Trophoblast cell (in vitro differentiated cells and primary cell): Measurements from ENCODE around the gene KIRREL3.

Experiments
- DNase-seq, 2 donors: peaks; one replicate each; pipeline ENCODE4 v3.0.0-alpha.2; 2016
- H2AFZ ChIP-seq: 2 replicates; pipeline ENCODE4 v1.6.1; 2013; ENCODE audit warnings: low read length, moderate library complexity, mild to moderate bottlenecking; ENCODE audit not compliant: insufficient read depth, poor library complexity
- H2AK5ac ChIP-seq: 2 replicates; pipeline ENCODE4 v1.6.1; 2013; ENCODE audit warnings: mild to moderate bottlenecking, low read length
- H2BK120ac ChIP-seq: 2 replicates; pipeline ENCODE4 v1.6.1; 2013; ENCODE audit warnings: low read length, mild to moderate bottlenecking, moderate library complexity; ENCODE audit not compliant: insufficient read depth, poor library complexity
- H2BK12ac ChIP-seq: 2 replicates; pipeline ENCODE4 v1.6.1; 2013; ENCODE audit warnings: mild to moderate bottlenecking, low read length, moderate library complexity
- H2BK5ac ChIP-seq: 2 replicates; pipeline ENCODE4 v1.6.1; 2013; ENCODE audit warnings: low read length, low read depth, moderate library complexity, mild to moderate bottlenecking; ENCODE audit not compliant: poor library complexity
- H3K14ac ChIP-seq: 2 replicates; pipeline ENCODE4 v1.6.1; 2013; ENCODE audit warnings: mild to moderate bottlenecking, low read length
- H3K18ac ChIP-seq: 2 replicates; pipeline ENCODE4 v1.6.1; 2013; ENCODE audit warnings: mild to moderate bottlenecking, low read length
- H3K23ac ChIP-seq: 2 replicates; pipeline ENCODE4 v1.6.1; 2013; ENCODE audit warnings: low read length
- H3K27ac ChIP-seq: 2 replicates; pipeline ENCODE4 v1.5.1; 2013; ENCODE audit warnings: low read depth, mild to moderate bottlenecking, inconsistent platforms, low read length, moderate library complexity
- H3K27me3 ChIP-seq: 2 replicates; pipeline ENCODE4 v1.6.1; 2013; ENCODE audit warnings: inconsistent platforms, mild to moderate bottlenecking, low read length, moderate library complexity; ENCODE audit not compliant: insufficient read depth
- H3K36me3 ChIP-seq, 2 experiments: 1 replicate in 1 of 2; 2 replicates in 1 of 2; pipeline ENCODE4 v1.6.1; 2013; ENCODE audit warnings: low read length in 2 of 2, mild to moderate bottlenecking in 2 of 2, moderate library complexity in 1 of 2; ENCODE audit not compliant: insufficient read depth in 2 of 2, control insufficient read depth in 1 of 2
- H3K4ac ChIP-seq: 2 replicates; pipeline ENCODE4 v1.6.1; 2013; ENCODE audit warnings: low read depth, mild to moderate bottlenecking, low read length, moderate library complexity
- H3K4me1 ChIP-seq, 2 experiments: 1 replicate in 1 of 2; 2 replicates in 1 of 2; pipeline ENCODE4 v1.6.1; 2013; ENCODE audit warnings: low read length in 2 of 2, mild to moderate bottlenecking in 2 of 2, moderate library complexity in 1 of 2; ENCODE audit not compliant: insufficient read depth in 2 of 2, control insufficient read depth in 1 of 2
- H3K4me2 ChIP-seq: 2 replicates; pipeline ENCODE4 v1.6.1; 2013; ENCODE audit warnings: inconsistent platforms, mild to moderate bottlenecking, low read length, moderate library complexity
- H3K4me3 ChIP-seq: 2 replicates; pipeline ENCODE4 v1.5.1; 2013; ENCODE audit warnings: mild to moderate bottlenecking, low read depth, low read length, inconsistent platforms
- H3K79me1 ChIP-seq: one replicate; pipeline ENCODE4 v1.6.1; 2013; ENCODE audit warnings: low read length
- H3K79me2 ChIP-seq: 2 replicates; pipeline ENCODE4 v1.6.1; 2013; ENCODE audit warnings: low read length, mild to moderate bottlenecking; ENCODE audit not compliant: control insufficient read depth, insufficient read depth, poor library complexity
- H3K9ac ChIP-seq: 2 replicates; pipeline ENCODE4 v1.6.1; 2013; ENCODE audit warnings: mild to moderate bottlenecking, low read length
- H3K9me3 ChIP-seq: 2 replicates; pipeline ENCODE4 v1.6.1; 2013; ENCODE audit warnings: low read depth, mild to moderate bottlenecking, control low read depth, inconsistent platforms, low read length; ENCODE audit not compliant: insufficient read depth
- H4K12ac ChIP-seq: 2 replicates; pipeline ENCODE4 v1.6.1; 2013; ENCODE audit warnings: low read depth, mild to moderate bottlenecking, low read length, moderate library complexity
- H4K8ac ChIP-seq: 2 replicates; pipeline ENCODE4 v1.6.1; 2013; ENCODE audit warnings: low read depth, mild to moderate bottlenecking, low read length, moderate library complexity
- H4K91ac ChIP-seq: one replicate; pipeline ENCODE4 v1.6.1; 2013; ENCODE audit warnings: low read depth, mild to moderate bottlenecking, low read length, moderate library complexity
- whole genome bisulfite sequencing: extraction: QIAGEN DNeasy Blood & Tissue Kit; methylation state at CpG from one replicate; pipeline ENCODE4 v1.1.7; 2013; ENCODE audit warnings: missing lambda C conversion rate; ENCODE audit not compliant: insufficient read length, insufficient coverage; ENCODE audit errors: extremely low coverage; 5-methylcytosine and 5-hydroxymethylcytosine counted together

KIRREL3 gene

GRCh38 chr11:126634963-126635362, 365.6 kb downstream of the KIRREL3 start:
- H4K91ac ChIP-seq = no peak overlapping the region
- no CpG with 5 or more reads among the region's 2 CpGs for WGBS
- no peak overlapping the region for H2BK120ac ChIP-seq

DNA sequence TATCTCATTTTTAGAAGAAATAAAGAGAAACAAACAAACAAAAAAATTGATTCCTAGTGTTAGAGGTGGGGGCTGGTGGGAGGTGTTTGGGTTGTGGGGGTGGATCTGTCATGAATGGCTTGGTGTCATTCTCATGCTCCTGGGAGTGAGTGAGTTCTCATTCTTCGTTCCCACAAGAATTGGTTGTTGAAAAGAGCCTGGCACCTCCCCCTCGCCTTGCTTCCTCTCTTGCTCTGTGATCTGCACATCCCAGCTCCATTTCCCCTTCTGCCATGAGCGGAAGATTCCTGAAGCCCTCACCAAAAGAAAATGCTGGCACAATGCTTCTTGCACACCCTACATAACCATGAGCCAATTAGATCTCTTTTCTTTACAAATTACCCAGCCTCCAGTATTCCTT, 367.2 kb downstream of the KIRREL3 start:
- no peak overlapping the region for H2BK12ac ChIP-seq
- no peak overlapping the region for H2AK5ac ChIP-seq
- H3K4me3 ChIP-seq = no peak overlapping the region
- peaks cover under 1% of the 10 kb centered on the region for H3K79me2 ChIP-seq
- no CpG with 5 or more reads among the region's 3 CpGs for WGBS
- no peak overlapping the region for H3K23ac ChIP-seq
- no peak overlapping the region for H3K9ac ChIP-seq
- no peak overlapping the region for H3K14ac ChIP-seq
- no peak overlapping the region for H2BK5ac ChIP-seq
- no peaks in the 10 kb centered on the region for H3K27me3 ChIP-seq
- no peak overlapping the region for H4K12ac ChIP-seq
- H4K91ac ChIP-seq = no peak overlapping the region
- no peak overlapping the region for H2BK120ac ChIP-seq
- no peak overlapping the region for H3K27ac ChIP-seq
- no peaks in the 10 kb centered on the region for H3K79me1 ChIP-seq
- no peak overlapping the region for H4K8ac ChIP-seq
- no peak for DNase-seq
- H3K4ac ChIP-seq = no peak overlapping the region
- H3K4me1 ChIP-seq = no peaks in the 10 kb centered on the region
- H2AFZ ChIP-seq = no peak overlapping the region
- H3K36me3 ChIP-seq = no peaks in the 10 kb centered on the region
- no peak overlapping the region for H3K4me2 ChIP-seq
- no peak overlapping the region for H3K18ac ChIP-seq
- H3K9me3 ChIP-seq = peaks cover 1% of the 10 kb centered on the region

More at GRCh38 chr11:126634963-126635362, 365.6 kb downstream of the KIRREL3 start:
- H3K4me1 ChIP-seq = no peaks in the 10 kb centered on the region
- H4K8ac ChIP-seq = no peak overlapping the region
- no peaks in the 10 kb centered on the region for H3K36me3 ChIP-seq
- H3K27me3 ChIP-seq = no peaks in the 10 kb centered on the region
- H3K79me2 ChIP-seq = peaks cover 1% of the 10 kb centered on the region
- H4K12ac ChIP-seq = no peak overlapping the region
- H3K23ac ChIP-seq = no peak overlapping the region
- H3K4ac ChIP-seq = no peak overlapping the region
- no peak overlapping the region for H2AK5ac ChIP-seq
- H3K9me3 ChIP-seq = no peaks in the 10 kb centered on the region
- H3K79me1 ChIP-seq = no peaks in the 10 kb centered on the region
- H2BK5ac ChIP-seq = no peak overlapping the region
- no peak overlapping the region for H3K9ac ChIP-seq
- no peak overlapping the region for H3K14ac ChIP-seq
- H3K27ac ChIP-seq = no peak overlapping the region
- no peak overlapping the region for H3K4me2 ChIP-seq
- no peak overlapping the region for H3K4me3 ChIP-seq
- H2BK12ac ChIP-seq = no peak overlapping the region
- DNase-seq = no peak
- no peak overlapping the region for H2AFZ ChIP-seq
- no peak overlapping the region for H3K18ac ChIP-seq

DNA sequence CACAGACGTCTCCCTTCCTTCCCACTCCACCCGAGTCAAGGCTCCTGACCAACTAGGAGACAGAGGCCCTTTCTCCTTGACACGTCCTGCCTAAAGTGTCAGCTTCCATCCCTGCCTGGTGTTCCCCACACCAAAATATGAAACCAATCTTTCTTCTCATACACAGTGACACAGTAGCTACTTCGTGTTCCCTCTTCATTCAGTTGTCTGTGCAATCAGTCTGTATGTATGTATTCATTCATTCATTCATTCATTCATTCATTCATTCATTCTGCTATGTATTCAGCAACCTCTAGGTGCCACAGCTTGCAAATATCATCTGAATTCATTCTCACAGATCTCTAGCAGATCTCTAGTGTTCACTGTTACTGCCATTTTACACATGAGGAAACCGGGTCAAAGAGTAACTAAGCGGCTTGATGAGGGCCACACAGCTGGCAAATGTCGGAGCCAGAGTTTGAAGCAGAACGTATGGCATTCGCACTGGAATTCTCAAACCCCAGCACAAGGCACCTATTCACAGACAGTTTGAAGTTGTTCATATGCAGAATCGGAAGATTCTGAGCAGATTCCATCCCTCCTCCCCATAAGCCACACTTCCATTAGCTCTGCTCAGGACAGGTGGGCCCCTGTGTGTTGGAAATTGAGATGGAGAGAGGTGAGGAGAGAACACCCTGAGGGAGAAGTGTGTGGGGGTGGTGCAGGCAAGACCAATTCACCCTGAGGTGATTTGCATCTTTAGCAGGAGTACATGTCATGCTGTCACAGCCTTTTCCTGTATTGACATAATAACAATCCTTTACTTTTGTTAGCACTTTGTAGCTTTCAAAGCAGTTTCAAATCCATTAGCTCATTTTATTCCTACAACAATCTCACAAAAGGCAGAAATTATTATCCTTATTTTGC, 369.4 kb downstream of the KIRREL3 start:
- Histone ChIP-seq H3K18ac (no peak overlapping the region), H4K91ac (no peak overlapping the region), H2BK120ac (no peak overlapping the region), H2AK5ac (no peak overlapping the region), H3K27ac (no peak overlapping the region), H3K14ac (no peak overlapping the region), H3K4me2 (no peak overlapping the region), H4K8ac (no peak overlapping the region), H3K79me2 (no peaks in the 10 kb centered on the region), H3K36me3 (no peaks in the 10 kb centered on the region), H3K9me3 (peaks cover 1% of the 10 kb centered on the region), H3K23ac (no peak overlapping the region), H3K4ac (no peak overlapping the region), H2BK12ac (no peak overlapping the region), H4K12ac (no peak overlapping the region), H2AFZ (no peak overlapping the region), H3K9ac (no peak overlapping the region), H2BK5ac (no peak overlapping the region), H3K4me1 (no peaks in the 10 kb centered on the region), H3K27me3 (no peaks in the 10 kb centered on the region), H3K79me1 (no peaks in the 10 kb centered on the region), H3K4me3 (no peak overlapping the region)
- WGBS = no CpG with 5 or more reads among the region's 10 CpGs
- peak in 1 of 2 donors; percentile 61 for DNase-seq

GRCh38 chr11:126630488-126630887, 370.1 kb downstream of the KIRREL3 start:
- Histone ChIP-seq H3K9ac (no peak overlapping the region), H4K91ac (no peak overlapping the region), H2AK5ac (no peak overlapping the region), H3K14ac (no peak overlapping the region), H4K8ac (no peak overlapping the region), H2AFZ (no peak overlapping the region), H2BK12ac (no peak overlapping the region), H2BK120ac (no peak overlapping the region), H3K4ac (no peak overlapping the region), H3K9me3 (peaks cover 1% of the 10 kb centered on the region), H3K4me3 (no peak overlapping the region), H4K12ac (no peak overlapping the region), H3K4me1 (no peaks in the 10 kb centered on the region), H3K4me2 (no peak overlapping the region), H3K18ac (no peak overlapping the region), H3K79me1 (no peaks in the 10 kb centered on the region), H3K27me3 (no peaks in the 10 kb centered on the region), H2BK5ac (no peak overlapping the region), H3K79me2 (no peaks in the 10 kb centered on the region), H3K27ac (no peak overlapping the region), H3K23ac (no peak overlapping the region), H3K36me3 (no peaks in the 10 kb centered on the region)
- no peak for DNase-seq
- no CpG with 5 or more reads among the region's 3 CpGs for WGBS
